Medulla oblongata (tissue), 1 donor: ENCODE data around the gene ANGPTL7.
"Not testable (repeated sequence)": the region's sequence is repeated elsewhere in the genome, so short reads cannot be mapped to it uniquely, and the experiment has no call there.

Experiments
- DNase-seq: peaks from one replicate; pipeline ENCODE4 v3.0.0-alpha.2; 2015; ENCODE audit errors: extremely low spot score

Gene ANGPTL7, protein sequence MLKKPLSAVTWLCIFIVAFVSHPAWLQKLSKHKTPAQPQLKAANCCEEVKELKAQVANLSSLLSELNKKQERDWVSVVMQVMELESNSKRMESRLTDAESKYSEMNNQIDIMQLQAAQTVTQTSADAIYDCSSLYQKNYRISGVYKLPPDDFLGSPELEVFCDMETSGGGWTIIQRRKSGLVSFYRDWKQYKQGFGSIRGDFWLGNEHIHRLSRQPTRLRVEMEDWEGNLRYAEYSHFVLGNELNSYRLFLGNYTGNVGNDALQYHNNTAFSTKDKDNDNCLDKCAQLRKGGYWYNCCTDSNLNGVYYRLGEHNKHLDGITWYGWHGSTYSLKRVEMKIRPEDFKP

DNA sequence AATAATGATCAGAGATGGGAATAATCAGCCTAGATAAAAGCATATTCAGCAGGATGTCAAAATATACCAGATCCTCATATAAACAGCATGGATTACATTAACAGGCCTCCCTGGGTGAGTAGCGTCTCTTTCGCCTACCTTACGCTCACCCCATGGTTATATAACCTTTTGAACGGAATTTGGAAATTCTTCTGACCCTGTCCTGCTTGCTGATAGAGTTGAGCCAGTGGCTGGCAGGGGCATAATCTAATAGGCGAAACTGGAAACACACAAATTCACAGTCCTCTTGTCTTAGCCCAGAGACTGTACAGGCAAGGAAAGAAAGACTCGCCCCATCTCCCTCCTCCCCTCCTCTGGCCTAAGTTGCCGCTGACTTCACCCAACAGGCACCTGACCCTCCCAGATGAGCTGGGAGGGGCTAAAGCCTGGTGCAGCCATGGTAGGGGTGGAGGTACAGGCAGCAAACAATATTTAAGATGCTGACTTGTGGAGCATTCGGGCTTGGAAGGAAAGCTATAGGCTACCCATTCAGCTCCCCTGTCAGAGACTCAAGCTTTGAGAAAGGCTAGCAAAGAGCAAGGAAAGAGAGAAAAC, at the start of gene ANGPTL7:
Gene ANGPTL7 (plus strand): TSS at position 498 of the 594 bp plus-strand sequence. CDS start 225 bp downstream, outside the sequence.
- DNase-seq, result no peak

DNA sequence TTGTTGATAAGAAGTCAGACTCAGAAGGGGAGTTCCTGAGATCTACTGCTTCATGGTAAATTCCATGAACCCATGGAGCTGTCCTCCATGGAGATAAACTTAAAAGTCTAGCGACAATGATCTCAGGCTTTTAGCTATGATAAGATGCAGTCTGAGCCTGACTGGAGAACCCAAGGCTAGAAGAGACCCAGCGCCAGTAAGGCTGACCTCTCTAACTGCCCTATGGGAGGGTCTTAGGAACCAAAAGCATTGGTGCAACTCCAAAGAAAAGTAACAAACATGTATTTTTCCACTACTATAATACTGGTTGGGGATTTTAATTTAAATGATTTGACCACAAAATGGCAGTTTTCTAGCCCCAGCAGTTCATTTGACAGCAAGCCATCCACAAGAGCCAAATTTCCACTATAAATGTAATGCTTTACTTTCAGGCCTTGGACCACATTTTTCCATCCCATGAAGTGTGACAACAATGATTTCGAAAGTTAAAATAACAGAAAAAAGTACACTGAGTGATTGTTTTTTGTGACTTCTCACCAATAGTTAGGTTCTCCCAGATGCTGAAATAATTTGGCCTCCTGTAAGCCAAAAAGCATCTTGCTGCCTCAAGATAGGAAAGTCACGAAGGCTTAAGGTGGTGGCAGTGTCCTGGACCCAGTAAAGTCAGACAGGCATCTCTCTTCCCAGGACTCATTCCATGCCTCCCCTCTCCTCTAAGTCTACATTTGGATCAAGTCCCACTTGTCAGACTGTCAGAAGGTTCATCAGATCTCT, 46.4 kb upstream of the ANGPTL7 start:
- no peak for DNase-seq

DNA sequence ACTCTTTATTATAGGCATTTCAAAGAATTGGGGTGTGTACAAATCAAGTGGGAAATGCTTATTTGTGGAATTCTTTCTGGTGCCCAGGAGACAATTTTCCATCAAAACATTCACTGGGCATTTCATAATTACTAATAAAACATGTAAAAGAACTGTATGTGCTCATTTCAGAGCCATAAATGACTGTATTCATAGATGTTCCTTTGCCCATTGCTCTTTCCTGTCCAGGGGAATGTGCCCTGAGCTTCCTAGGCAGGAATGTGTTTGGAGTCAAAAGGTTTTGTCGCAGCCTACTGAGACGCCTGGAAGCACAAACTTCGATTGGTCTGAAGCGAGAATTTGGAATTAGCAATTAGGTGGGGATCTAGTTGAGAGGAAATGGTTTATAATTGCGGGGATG, 45.8 kb upstream of the ANGPTL7 start:
- DNase-seq, result no peak

DNA sequence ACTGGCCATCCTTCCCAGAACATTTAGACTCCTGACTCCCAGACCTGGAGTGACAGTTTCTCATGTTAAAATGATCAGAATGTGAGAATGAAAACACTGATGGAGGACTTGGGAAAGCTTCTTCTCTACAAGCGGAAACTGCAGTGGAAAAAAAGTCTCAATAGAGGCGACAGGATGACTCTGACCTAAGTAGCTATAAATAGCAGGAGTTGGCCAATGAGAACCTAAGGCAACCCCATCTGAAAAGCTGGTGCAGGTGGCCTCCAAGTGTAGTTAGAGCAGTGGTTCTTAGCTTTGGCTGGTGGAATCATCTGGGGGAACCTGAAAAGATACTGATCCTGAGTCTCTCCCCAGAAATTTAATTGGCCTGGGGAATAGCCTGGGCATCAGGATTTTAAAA, 45.2 kb upstream of the ANGPTL7 start:
- DNase-seq, result no peak

DNA sequence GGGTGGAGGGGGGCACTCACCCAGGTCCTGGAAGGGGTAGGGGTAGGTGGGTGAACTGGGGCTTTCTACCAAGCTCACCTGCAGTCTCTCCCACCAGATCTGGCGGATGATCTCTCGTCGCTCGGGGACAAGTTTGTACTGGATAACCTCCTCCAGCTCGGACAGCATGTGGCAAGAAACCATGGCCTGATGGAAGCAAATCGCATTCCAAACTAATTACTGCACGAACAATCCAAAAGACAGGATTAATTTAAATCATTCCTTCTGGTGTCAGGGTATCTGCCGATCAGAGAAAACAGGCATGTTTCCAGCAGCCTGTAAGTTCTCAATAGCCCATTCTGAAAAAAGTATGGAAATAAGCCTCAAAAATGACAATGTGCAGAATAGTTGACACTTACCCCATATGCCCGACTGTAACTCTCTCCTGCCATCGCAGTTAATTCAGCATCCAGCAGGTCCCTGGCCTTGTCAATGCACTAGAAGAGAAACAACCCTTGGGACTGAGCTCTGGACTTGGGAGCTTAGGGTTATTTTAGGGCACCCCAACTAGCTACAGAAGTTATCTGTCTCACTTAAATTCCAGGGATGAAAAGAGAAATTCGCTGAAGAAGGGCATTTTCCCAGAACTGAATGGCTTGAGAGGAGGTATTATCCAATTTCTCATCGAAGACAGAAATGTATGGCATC, 44.4 kb upstream of the ANGPTL7 start:
- no peak for DNase-seq

DNA sequence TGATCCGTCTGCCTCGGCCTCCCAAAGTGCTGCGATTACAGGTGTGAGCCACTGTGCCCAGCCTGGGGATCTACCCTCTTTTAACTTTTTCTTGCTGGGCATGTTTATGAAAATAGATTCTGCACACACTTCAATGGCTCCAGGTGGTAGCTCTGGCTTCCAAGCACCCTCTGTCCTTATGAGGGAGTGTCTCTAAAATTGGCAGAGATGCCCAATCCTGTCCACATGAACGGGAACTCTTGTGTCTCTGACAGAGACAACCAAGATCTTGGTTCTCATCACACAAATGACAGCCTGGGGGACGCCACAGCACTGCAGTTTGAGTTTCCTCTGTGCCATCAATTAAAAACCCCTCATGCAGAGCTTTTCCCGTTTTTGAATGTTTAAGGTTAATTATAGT, 43.4 kb upstream of the ANGPTL7 start:
- no peak for DNase-seq

DNA sequence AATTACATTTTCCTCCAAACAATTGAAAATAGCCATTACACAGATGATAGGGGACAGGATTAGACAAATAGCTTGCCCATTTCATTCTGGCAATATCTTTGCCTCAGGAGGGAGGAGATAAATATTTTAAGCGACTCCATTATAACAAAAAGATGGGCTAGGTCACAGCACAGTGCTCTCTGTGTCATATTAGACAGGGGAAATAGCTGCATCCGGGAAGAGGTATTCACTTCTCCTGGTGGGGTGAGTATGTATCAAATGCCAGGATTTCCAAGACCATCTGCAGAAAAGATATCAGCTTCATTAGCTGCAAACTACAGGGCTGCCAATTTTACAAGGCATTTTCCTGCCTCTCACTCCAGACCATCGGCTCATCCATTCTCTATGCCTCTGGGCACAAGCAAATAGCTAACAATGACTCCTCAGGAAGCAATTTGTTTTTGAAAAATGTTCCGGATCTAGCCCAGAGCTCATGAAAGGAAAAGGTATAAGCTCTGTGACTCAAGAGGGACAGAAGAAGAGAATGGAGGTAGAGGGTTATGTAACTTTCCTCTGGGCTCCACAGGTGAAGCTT, 41.9 kb upstream of the ANGPTL7 start:
- DNase-seq, result no peak

DNA sequence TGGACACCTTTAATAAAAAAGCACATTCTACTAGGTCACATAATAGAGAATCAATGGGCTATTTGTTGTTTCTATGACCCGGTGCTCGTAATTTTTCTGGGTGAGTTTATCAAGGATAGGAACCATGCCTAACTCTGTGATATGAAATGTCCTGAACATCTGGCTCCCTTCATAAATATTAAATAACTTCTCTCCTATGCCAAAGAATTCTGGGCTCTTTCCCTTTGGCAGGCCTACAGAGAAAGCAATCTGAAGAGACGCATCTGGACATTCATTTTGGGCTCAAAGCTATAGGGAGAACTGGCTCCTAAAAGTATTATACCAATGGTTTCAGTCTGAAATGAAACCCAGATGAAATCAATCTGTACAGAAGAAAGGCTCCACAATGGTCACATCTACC, 38.8 kb upstream of the ANGPTL7 start:
- DNase-seq, result no peak

DNA sequence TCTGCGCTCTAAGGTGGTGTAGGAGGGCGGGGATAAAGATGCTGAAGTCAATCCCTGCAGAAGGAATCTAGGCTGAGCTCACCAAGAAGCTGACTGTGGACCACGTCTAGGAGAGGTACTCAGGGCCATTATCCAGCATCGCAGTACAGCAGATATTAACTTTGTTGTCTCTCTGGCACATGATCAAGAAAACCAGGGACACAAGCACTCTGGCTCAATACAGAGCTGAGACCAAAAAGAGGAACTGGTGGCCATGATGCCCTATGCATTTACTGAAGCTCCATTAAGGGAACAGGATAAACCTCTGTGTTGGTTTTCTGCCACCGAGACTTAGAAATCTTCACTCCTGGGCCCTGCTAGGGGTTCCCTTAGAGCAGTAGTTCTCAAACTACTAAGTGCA, 38.0 kb upstream of the ANGPTL7 start:
- no peak for DNase-seq

DNA sequence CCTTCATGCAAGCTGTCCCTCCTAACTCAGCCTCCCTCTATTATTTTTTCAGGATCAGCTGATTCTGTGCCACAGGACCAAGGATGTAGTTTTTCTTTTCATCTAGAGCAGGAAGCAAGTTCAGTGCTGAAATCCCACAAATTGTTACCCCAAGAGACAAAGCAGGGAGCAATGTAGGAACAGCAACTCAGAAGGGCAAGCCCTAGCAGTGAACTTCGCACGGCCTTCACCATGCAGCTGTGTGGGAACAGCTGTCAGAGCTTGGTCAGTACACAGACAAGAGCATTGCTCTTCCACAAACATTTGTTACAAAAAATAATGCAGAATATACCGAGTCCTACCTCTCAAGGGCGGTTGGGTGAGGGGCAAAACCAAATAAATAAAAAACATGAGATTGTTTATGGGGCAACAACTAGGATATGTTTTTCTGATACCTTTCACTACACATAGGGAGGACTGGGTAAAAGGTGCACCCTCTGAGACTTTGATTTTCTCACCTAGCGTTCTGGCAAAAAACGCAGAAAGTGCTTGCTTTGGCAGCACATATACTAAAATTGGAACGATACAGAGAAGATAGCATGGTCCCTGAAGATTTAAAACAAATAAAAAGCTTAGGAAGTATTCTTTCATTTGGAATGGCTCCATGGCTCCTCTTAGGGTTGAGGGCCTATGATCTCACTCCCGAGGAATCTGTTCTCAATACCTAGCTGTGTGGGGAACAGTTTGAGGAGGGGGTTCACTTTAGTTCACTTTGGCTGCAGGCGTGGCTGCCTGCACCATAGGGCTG, 37.1 kb upstream of the ANGPTL7 start:
- no peak for DNase-seq

DNA sequence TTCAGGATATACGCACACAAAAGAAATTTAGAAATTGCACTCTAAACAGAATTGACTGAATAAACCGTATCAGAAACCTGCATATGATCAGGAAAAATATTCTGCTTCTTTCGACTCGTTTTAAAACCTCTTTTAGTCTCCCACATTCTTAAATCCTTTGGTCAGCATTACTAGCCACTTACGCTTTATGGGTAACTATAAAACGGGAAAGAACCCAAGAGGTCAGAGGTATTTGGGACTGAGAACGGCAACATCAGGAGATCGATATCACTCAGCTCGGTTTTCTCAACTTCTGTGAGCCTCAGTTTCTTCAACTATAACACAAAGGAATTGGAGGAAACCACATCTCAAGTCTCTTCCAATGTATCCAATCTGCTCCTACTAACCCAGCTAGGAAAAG, 36.4 kb upstream of the ANGPTL7 start:
- DNase-seq, result no peak

DNA sequence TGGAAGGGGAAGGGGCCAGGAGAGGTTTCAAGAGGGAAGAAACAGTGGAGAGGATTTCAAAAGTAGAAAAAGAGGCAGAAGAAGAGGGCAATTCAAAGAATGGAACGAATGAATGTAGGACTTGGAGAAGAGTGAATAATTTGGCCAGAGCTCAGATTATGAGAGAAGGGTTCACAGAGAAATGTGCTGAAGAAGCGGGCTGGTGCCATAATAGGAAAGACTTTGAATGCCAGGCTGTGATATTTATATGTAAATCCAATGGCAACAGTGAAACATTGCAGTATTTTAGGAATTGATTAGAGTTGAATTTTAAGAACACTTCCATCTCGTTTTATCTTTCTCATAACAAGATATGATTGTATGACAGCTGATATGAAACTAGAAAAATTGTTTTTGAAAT, 36.0 kb upstream of the ANGPTL7 start:
- DNase-seq, result no peak

DNA sequence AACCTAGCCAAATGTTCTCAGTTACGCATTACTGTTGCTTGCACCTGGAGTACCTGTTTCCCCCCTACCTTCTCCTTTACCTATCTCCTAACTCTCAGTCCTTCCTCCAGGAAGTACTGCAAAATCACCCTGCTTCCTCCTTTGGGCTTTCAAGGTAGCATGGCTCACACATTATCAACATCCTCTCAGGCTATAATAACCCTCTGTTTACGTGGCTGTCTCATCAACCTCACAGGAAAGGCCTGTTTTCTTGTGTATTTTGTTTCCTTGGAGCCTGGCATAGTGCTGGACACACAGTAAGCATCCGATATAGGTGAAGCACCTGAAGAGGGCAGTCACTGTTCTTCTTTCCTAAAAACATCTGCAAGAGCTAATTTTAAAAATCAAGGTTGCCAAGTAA, 32.7 kb upstream of the ANGPTL7 start:
- no peak for DNase-seq

DNA sequence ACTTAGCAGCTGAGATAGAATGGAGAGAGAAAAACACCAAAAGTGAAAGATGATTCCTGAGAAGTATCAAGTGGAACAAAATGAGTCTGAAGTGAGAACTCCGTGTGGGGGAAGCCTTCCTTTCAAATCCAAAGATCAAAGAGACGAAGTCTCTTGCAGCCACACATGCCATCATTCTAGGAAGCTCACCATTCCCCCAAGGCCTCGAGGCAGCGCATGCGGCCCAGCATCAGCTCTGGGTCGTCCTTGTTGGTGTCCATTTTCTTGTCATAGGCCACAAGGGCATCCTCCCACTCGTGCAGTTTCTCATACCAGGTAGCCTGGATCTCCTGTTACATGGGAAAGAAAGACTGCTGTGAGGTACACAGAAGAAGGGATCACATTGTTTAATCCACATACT, 32.2 kb upstream of the ANGPTL7 start:
- no peak for DNase-seq

DNA sequence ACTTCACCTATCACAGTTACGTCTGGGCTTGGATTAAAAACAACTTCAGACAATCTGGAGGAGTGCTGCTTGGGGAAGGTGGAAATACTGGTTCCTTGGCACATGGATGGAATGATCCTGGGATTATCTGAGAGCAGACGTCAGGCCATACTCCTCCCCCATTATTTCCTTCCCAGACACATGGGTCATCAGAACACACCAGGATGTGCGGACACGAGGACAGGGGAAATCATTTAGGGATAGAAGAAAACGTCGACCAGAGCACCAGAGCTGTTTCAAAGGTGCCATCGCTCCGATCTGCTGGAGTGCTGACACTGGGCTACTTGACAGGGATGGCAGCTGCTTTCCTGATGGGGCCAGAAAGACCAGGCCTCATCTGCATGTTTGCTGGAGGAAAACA, 31.8 kb upstream of the ANGPTL7 start:
- no peak for DNase-seq

DNA sequence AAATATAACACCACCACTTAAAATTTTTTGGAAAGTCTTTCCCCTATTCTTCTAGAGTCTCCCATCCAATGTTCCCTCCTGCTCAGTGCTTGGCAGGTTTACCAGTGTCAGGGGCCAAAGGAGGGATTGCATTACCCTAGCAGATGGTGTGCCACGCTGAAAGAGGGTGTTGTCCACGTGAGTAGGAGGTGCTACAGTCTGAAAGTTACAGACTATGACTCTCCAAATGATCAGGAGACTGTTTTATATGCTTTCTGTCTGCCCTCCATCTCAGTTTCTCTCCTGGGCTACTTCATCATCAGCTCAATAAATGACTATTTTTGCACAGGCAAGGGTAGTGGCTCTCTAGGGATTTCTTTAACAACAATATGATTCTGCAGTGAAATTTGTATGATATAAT, 31.3 kb upstream of the ANGPTL7 start:
- DNase-seq, result peak; percentile 41

DNA sequence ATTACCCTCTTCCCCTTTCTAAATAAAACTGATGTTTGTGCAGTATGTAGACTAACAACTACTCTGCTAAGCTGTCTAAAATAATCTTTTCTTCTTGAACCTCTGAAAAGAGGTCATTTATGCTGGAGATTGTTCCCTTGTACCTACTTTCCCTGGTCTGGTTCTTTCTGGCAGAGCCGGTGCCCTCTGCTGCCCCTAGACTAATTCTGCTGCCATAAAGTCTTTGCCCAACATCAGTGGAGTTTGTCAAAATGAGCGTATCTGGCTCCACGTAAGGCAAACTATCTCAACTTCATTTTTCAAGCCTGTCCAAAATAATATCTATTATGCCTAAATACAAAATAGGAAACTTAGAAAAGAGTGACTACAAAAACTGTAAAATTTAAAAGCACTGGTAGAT, 30.9 kb upstream of the ANGPTL7 start:
- DNase-seq, result no peak

DNA sequence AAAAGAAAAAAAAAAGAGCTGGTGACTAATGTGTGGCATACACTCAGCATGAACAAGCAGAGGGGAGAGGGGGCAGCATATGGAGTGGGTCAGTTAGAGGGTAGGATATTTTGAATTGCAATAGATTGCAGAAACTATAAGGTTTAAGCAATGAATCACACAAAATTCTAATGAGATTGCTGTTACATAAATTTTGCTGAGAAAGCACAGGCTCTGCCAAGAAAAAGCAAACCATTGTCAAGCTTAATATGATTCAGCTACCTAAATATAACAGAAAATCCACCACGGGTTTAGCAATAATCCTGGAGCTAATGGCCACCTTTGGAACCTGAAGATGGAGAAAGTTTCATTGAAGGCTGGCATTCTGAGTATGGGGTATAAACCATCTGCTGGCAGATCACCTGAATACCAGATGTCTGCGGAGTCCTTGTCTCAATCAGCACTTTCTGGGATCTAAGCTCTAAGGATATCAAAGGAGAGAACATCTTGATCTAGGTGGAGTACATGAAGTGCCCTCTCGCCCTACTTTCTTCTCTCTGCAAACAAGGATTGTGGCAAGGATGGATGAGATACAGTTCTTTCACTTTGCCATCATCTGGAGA, 30.3 kb upstream of the ANGPTL7 start:
- DNase-seq, result no peak

DNA sequence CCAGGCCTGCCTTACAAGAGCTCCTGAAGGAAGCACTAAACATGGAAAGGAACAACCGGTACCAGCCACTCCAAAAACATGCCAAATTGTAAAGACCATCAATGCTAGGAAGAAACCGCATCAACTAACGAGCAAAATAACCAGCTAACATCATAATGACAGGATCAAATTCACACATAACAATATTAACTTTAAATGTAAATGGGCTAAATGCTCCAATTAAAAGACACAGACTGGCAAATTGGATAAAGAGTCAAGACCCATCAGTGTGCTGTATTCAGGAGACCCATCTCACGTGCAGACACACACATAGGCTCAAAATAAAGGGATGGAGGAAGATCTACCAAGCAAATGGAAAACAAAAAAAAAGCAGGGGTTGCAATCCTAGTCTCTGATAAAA, 26.4 kb upstream of the ANGPTL7 start:
- not testable (repeated sequence) for DNase-seq

DNA sequence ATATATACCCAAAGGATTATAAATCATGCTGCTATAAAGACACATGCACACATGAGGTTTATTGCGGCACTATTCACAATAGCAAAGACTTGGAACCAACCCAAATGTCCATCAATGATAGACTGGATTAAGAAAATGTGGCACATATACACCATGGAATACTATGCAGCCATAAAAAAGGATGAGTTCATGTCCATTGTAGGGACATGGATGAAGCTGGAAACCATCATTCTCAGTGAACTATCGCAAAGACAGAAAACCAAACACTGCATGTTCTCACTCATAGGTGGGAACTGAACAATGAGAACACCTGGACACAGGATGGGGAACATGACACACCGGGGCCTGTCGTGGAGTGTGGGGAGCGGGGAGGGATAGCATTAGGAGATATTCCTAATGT, 22.4 kb upstream of the ANGPTL7 start:
- DNase-seq, result not testable (repeated sequence)

DNA sequence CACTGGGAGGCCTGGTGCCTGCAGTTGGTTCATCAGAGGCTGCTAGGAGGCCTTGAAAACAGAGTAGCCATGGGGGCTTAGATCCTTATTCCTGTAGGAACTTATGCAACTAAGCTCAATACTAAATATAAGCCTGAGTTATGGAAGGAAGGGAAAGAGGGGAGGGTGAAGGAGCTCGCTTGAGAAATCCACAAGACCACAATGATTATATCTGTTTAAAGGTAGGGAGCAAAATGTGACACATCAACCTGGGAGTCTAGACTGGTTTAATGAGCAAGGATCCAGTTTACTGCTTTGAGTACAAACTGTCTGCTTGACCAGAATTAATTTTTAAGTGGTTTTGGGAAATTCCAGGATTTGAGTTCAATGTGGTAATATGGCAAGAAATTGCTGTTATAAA, 20.4 kb upstream of the ANGPTL7 start:
- DNase-seq, result no peak
